Liver (tissue), 9 donors: ENCODE data around the gene ORM2. TPM values are rescaled to one million over a fixed set of nuclear protein-coding genes. Genes with fewer than 3 reads are reported as not detected.

Experiments used
- DNase-seq: peaks from one replicate; pipeline ENCODE4 v3.0.0-alpha.2; 2017; ENCODE audit warnings: low spot score
- H3K27ac ChIP-seq, 2 donors: one replicate each; pipeline ENCODE4 v1.7.0; 2013; ENCODE audit warnings: inconsistent platforms in 2 of 2, low read length in 2 of 2, control low read depth in 1 of 2, low read depth in 1 of 2, mild to moderate bottlenecking in 1 of 2
- H3K27me3 ChIP-seq, 4 donors: one replicate each; pipeline versions ENCODE4 v1.6.1 to v1.7.0; 2013; ENCODE audit warnings: low read length in 3 of 4, inconsistent platforms in 1 of 4, mild to moderate bottlenecking in 1 of 4, moderate library complexity in 1 of 4; ENCODE audit not compliant: control insufficient read depth in 4 of 4, insufficient read depth in 4 of 4
- H3K36me3 ChIP-seq, 4 donors: one replicate each; pipeline versions ENCODE4 v1.6.1 to v1.7.0; 2013; ENCODE audit warnings: low read length in 3 of 4, mild to moderate bottlenecking in 3 of 4, low read depth in 1 of 4, moderate library complexity in 1 of 4; ENCODE audit not compliant: control insufficient read depth in 4 of 4, insufficient read depth in 3 of 4
- H3K4me1 ChIP-seq, 4 donors: one replicate each; pipeline versions ENCODE4 v1.6.1 to v1.7.0; 2013; ENCODE audit warnings: low read length in 3 of 4, mild to moderate bottlenecking in 3 of 4, moderate library complexity in 1 of 4; ENCODE audit not compliant: control insufficient read depth in 4 of 4, insufficient read depth in 4 of 4
- H3K4me3 ChIP-seq, 3 donors: one replicate each; pipeline versions ENCODE4 v1.6.1 to v1.7.0; 2013; ENCODE audit warnings: low read length in 3 of 3, control low read depth in 1 of 3, low read depth in 1 of 3, mild to moderate bottlenecking in 1 of 3
- H3K9ac ChIP-seq, 2 donors: one replicate each; pipeline ENCODE4 v1.7.0; 2013; ENCODE audit warnings: low read length in 2 of 2, mild to moderate bottlenecking in 2 of 2, moderate library complexity in 2 of 2, control low read depth in 1 of 2, low read depth in 1 of 2
- H3K9me3 ChIP-seq, 4 donors: one replicate each; pipeline versions ENCODE4 v1.6.1 to v1.7.0; 2013; ENCODE audit warnings: low read length in 3 of 4; ENCODE audit not compliant: control insufficient read depth in 4 of 4
- EGR1 ChIP-seq, 2 donors: IDR thresholded peaks; 2 replicates each; pipeline ENCODE4 v1.6.1; 2016 to 2018; ENCODE audit warnings: antibody characterized with exemption in 2 of 2, low read depth in 2 of 2
- FOXA1 ChIP-seq: IDR thresholded peaks from 2 replicates; pipeline ENCODE4 v1.6.1; 2016; ENCODE audit warnings: antibody characterized with exemption
- FOXA2 ChIP-seq: IDR thresholded peaks from 2 replicates; pipeline ENCODE4 v1.6.1; 2016; ENCODE audit warnings: antibody characterized with exemption
- HNF4A ChIP-seq, 2 donors: conservative IDR thresholded peaks; 2 replicates each; pipeline ENCODE4 v1.6.1; 2016; ENCODE audit warnings: antibody characterized with exemption in 2 of 2, mild to moderate bottlenecking in 2 of 2
- HNF4G ChIP-seq: IDR thresholded peaks from 2 replicates; pipeline ENCODE4 v1.6.1; 2016; ENCODE audit warnings: antibody characterized with exemption
- JUND ChIP-seq, 2 donors: IDR thresholded peaks; 2 replicates each; pipeline ENCODE4 v1.6.1; 2016; ENCODE audit warnings: antibody characterized with exemption in 2 of 2
- NR2F2 ChIP-seq: IDR thresholded peaks from 2 replicates; pipeline ENCODE4 v1.6.1; 2016; ENCODE audit warnings: antibody characterized with exemption
- RXRA ChIP-seq, 2 donors: IDR thresholded peaks; 2 replicates each; pipeline ENCODE4 v1.6.1; 2017 to 2018; ENCODE audit warnings: antibody characterized with exemption in 2 of 2, mild to moderate bottlenecking in 1 of 2
- SP1 ChIP-seq: IDR thresholded peaks from 2 replicates; pipeline ENCODE4 v1.6.1; 2018; ENCODE audit warnings: antibody characterized with exemption, mild to moderate bottlenecking
- YY1 ChIP-seq: IDR thresholded peaks from 2 replicates; pipeline ENCODE4 v1.6.1; 2016; ENCODE audit warnings: antibody characterized with exemption, mild to moderate bottlenecking
- WGBS: extraction: QIAGEN DNeasy Blood & Tissue Kit; methylation state at CpG from one replicate; pipeline ENCODE4 v1.1.7; 2013; 5-methylcytosine and 5-hydroxymethylcytosine counted together
- polyA plus RNA-seq, 2 donors: library from polyadenylated mRNA; stranded (reverse) in 1 of 2; unstranded in 1 of 2; fragments of 200-250 nt in 1 of 2; fragments of >200 nt in 1 of 2; fragmentation: Nextera tagmentation in 1 of 2; extraction: Ambion mirVana in 1 of 2; gene quantifications; one replicate each; pipeline versions ENCODE4 v1.2.1 to v1.2.3, GENCODE V29; 2013 to 2015
- total RNA-seq, 2 donors: library from RNA; depleted of rRNA; stranded (reverse); fragments of >200 nt; gene quantifications; one replicate each; pipeline ENCODE4 v1.2.3, GENCODE V29; 2014
- TF ChIP-seq, protein P1 (sequence below): IDR thresholded peaks from 2 replicates; pipeline ENCODE4 v1.6.1; 2016; ENCODE audit warnings: antibody characterized with exemption
- TF ChIP-seq, protein P2 (sequence below): IDR thresholded peaks from 2 replicates; pipeline ENCODE4 v1.6.1; 2016; ENCODE audit warnings: antibody characterized with exemption
- TF ChIP-seq, protein P3 (sequence below): IDR thresholded peaks from 2 replicates; pipeline ENCODE4 v1.6.1; 2016; ENCODE audit warnings: antibody characterized with exemption
- TF ChIP-seq, protein P4 (sequence below): fragments of 150-350 bp; IDR thresholded peaks from 2 replicates; pipeline ENCODE4 v1.5.1; 2017; ENCODE audit warnings: improper control_type of control experiment, low read depth, low read length; ENCODE audit not compliant: missing input control
- TF ChIP-seq, protein P5 (sequence below): IDR thresholded peaks from 2 replicates; pipeline ENCODE4 v1.6.1; 2016; ENCODE audit warnings: antibody characterized with exemption, mild to moderate bottlenecking
- donor health status: healthy.
- donor health status: healthy.
- donor health status: healthy.
- donor health status: healthy.
- donor health status: healthy.

ORM2 gene
- total and polyA plus RNA-seq, 4 donors: 276 to 7,373 (median 5,310) TPM

DNA sequence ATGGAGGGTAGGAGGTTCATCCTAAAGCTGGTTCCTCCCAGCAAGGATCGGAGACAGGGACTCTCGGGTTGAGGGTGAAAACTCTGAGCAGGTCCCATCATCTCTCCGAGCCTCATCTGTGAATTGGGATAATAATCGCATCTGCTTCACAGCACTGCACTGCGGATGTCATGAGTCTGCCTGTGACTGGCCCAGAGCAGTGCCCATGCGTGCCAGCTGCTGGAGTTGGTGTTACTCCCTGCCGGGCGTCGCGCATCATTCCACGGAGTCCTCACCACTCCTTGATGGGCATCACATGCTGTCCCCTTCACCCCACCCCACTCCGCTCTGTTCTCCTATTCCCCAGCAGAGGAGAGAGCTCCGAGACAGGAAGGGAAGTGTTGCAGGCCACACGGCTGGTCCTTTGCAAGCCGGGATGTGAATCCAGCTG is 41.9 kb upstream of the ORM2 start:
- H3K4me3 ChIP-seq: no peak overlapping the region
- 86% methylated on average over 15 of the region's 15 CpGs for WGBS
- peaks cover 0 to 40% (median 20%) of the 10 kb centered on the region in 4 donors for H3K36me3 ChIP-seq
- H3K27me3 ChIP-seq: no peaks in the 10 kb centered on the region
- no peaks in the 10 kb centered on the region for H3K4me1 ChIP-seq
- no peak overlapping the region for H3K9ac ChIP-seq
- no peak for TF ChIP-seq NR2F2
- no peak for TF ChIP-seq YY1
- no peak for TF ChIP-seq JUND (IDR thresholded peaks at IDR 0.05)
- no peak for TF ChIP-seq FOXA2
- no peak for TF ChIP-seq RXRA (IDR thresholded peaks at IDR 0.05)
- TF ChIP-seq SP1: no peak
- no peak overlapping the region for H3K27ac ChIP-seq
- H3K9me3 ChIP-seq: no peaks in the 10 kb centered on the region
- no peak for DNase-seq

DNA sequence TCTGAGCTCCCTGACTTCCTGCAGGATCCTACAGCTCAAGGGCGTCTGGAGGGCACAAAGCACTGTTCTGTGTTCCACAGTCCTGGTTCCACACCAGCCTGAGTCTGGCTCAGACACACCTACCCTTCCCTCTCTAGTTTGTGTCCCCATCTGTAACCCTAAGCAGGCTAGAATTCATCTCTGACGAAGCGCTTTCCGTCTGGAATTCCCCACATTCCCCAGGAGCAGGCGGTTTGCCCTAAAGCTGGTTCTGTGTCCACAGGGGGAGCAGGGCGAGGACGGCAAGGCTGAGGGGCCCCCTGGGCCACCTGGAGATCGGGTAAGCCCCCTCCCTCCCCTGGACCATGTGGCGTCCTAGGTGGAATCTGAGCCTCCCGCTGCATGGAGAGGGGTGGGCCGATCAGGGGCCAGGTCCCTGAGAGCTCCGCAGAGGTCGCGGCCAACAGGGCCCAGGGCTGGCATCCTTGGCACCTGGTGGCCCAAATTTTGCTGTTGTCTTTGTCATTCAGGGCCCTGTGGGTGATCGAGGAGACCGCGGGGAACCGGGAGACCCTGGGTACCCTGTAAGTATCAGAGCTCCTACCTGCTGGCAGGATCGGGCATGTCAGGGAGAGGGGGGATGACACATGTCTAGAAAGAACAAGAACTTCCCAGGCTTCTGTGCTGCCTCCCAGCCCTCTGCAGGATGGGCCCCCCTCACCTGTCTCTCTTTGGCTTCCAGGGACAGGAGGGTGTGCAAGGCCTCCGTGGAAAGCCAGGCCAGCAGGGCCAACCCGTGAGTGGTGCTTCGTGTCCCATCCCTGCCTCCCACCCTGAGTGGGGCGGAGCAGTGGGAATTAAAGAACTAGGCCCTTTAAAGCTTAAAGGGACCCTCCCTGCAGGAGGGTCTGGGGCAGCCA is 41.2 kb upstream of the ORM2 start:
- H3K9me3 ChIP-seq: no peaks in the 10 kb centered on the region
- 79% methylated on average over 23 of the region's 23 CpGs for WGBS
- no peak overlapping the region for H3K9ac ChIP-seq
- H3K27me3 ChIP-seq: no peaks in the 10 kb centered on the region
- no peaks in the 10 kb centered on the region for H3K4me1 ChIP-seq
- no peak overlapping the region for H3K4me3 ChIP-seq
- TF ChIP-seq, protein P1, sequence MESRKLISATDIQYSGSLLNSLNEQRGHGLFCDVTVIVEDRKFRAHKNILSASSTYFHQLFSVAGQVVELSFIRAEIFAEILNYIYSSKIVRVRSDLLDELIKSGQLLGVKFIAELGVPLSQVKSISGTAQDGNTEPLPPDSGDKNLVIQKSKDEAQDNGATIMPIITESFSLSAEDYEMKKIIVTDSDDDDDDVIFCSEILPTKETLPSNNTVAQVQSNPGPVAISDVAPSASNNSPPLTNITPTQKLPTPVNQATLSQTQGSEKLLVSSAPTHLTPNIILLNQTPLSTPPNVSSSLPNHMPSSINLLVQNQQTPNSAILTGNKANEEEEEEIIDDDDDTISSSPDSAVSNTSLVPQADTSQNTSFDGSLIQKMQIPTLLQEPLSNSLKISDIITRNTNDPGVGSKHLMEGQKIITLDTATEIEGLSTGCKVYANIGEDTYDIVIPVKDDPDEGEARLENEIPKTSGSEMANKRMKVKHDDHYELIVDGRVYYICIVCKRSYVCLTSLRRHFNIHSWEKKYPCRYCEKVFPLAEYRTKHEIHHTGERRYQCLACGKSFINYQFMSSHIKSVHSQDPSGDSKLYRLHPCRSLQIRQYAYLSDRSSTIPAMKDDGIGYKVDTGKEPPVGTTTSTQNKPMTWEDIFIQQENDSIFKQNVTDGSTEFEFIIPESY: no peak
- no peak for TF ChIP-seq EGR1 (IDR thresholded peaks at IDR 0.05; ENCODE audit: low read depth in 2 of 2)
- TF ChIP-seq JUND (IDR thresholded peaks at IDR 0.05): no peak
- TF ChIP-seq YY1: no peak
- no peak for TF ChIP-seq RXRA (IDR thresholded peaks at IDR 0.05)
- TF ChIP-seq, protein P2, sequence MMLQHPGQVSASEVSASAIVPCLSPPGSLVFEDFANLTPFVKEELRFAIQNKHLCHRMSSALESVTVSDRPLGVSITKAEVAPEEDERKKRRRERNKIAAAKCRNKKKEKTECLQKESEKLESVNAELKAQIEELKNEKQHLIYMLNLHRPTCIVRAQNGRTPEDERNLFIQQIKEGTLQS: no peak
- TF ChIP-seq, protein P3, sequence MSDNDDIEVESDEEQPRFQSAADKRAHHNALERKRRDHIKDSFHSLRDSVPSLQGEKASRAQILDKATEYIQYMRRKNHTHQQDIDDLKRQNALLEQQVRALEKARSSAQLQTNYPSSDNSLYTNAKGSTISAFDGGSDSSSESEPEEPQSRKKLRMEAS: no peak
- TF ChIP-seq FOXA1: no peak
- TF ChIP-seq FOXA2: no peak
- TF ChIP-seq, protein P4, sequence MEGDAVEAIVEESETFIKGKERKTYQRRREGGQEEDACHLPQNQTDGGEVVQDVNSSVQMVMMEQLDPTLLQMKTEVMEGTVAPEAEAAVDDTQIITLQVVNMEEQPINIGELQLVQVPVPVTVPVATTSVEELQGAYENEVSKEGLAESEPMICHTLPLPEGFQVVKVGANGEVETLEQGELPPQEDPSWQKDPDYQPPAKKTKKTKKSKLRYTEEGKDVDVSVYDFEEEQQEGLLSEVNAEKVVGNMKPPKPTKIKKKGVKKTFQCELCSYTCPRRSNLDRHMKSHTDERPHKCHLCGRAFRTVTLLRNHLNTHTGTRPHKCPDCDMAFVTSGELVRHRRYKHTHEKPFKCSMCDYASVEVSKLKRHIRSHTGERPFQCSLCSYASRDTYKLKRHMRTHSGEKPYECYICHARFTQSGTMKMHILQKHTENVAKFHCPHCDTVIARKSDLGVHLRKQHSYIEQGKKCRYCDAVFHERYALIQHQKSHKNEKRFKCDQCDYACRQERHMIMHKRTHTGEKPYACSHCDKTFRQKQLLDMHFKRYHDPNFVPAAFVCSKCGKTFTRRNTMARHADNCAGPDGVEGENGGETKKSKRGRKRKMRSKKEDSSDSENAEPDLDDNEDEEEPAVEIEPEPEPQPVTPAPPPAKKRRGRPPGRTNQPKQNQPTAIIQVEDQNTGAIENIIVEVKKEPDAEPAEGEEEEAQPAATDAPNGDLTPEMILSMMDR: no peak
- no peak for TF ChIP-seq SP1
- TF ChIP-seq HNF4G: no peak
- H3K27ac ChIP-seq: no peak overlapping the region
- no peak for DNase-seq
- H3K36me3 ChIP-seq: peaks cover 0 to 38% (median 24%) of the 10 kb centered on the region in 4 donors

DNA sequence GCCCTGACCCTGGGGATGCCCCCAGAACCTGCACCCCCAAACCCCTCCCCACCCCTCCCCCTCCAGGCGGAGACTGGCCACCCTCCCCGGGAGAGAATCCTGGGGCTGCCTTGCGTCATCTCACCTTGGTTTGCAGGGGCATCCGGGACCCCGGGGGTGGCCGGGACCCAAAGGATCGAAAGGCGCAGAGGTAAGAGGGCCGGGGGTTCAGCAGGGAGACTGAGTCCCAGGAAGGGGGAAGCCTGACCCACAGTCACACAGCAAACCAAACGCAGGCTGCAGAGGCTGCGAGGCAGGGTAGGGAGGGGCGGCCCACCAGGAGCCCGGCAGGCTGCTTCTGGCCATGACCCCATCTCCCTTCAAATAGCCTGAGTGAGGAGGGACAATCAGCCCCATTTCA is 40.6 kb upstream of the ORM2 start:
- Histone ChIP-seq H3K4me3 (no peak overlapping the region), H3K36me3 (peaks cover 0 to 34% (median 22%) of the 10 kb centered on the region in 4 donors), H3K27ac (no peak overlapping the region), H3K9ac (no peak overlapping the region), H3K4me1 (no peaks in the 10 kb centered on the region), H3K9me3 (no peaks in the 10 kb centered on the region), H3K27me3 (no peaks in the 10 kb centered on the region)
- 90% methylated on average over 13 of the region's 13 CpGs for WGBS
- no peak for DNase-seq
- TF ChIP-seq, protein P5, sequence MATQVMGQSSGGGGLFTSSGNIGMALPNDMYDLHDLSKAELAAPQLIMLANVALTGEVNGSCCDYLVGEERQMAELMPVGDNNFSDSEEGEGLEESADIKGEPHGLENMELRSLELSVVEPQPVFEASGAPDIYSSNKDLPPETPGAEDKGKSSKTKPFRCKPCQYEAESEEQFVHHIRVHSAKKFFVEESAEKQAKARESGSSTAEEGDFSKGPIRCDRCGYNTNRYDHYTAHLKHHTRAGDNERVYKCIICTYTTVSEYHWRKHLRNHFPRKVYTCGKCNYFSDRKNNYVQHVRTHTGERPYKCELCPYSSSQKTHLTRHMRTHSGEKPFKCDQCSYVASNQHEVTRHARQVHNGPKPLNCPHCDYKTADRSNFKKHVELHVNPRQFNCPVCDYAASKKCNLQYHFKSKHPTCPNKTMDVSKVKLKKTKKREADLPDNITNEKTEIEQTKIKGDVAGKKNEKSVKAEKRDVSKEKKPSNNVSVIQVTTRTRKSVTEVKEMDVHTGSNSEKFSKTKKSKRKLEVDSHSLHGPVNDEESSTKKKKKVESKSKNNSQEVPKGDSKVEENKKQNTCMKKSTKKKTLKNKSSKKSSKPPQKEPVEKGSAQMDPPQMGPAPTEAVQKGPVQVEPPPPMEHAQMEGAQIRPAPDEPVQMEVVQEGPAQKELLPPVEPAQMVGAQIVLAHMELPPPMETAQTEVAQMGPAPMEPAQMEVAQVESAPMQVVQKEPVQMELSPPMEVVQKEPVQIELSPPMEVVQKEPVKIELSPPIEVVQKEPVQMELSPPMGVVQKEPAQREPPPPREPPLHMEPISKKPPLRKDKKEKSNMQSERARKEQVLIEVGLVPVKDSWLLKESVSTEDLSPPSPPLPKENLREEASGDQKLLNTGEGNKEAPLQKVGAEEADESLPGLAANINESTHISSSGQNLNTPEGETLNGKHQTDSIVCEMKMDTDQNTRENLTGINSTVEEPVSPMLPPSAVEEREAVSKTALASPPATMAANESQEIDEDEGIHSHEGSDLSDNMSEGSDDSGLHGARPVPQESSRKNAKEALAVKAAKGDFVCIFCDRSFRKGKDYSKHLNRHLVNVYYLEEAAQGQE: no peak
- TF ChIP-seq RXRA (IDR thresholded peaks at IDR 0.05) (no peak), JUND (IDR thresholded peaks at IDR 0.05) (no peak), EGR1 (IDR thresholded peaks at IDR 0.05; ENCODE audit: low read depth in 2 of 2) (no peak), HNF4G (no peak), FOXA2 (no peak), HNF4A (conservative IDR thresholded peaks at IDR 0.05) (no peak)
- TF ChIP-seq, protein P1: no peak
- TF ChIP-seq, protein P3: no peak
